A673 (cell line): ENCODE measurements around the gene YBX2.

Source experiments
- EZH2 ChIP-seq: fragments of 200-600 bp; sonication (generic); IDR thresholded peaks from 2 replicates; pipeline ENCODE4 v1.6.1; 2017; ENCODE audit warnings: borderline replicate concordance, low read depth, mild to moderate bottlenecking, mixed read lengths, antibody characterized with exemption, low read length; ENCODE audit not compliant: poor library complexity, severe bottlenecking
- TF ChIP-seq, protein P1 (sequence below): fragments of 300-800, 200-600 bp; sonication (generic); conservative IDR thresholded peaks from 2 replicates; pipeline ENCODE4 v1.5.1; 2017; ENCODE audit warnings: low read depth, mild to moderate bottlenecking, antibody characterized with exemption, low read length, moderate library complexity, mixed read lengths

DNA sequence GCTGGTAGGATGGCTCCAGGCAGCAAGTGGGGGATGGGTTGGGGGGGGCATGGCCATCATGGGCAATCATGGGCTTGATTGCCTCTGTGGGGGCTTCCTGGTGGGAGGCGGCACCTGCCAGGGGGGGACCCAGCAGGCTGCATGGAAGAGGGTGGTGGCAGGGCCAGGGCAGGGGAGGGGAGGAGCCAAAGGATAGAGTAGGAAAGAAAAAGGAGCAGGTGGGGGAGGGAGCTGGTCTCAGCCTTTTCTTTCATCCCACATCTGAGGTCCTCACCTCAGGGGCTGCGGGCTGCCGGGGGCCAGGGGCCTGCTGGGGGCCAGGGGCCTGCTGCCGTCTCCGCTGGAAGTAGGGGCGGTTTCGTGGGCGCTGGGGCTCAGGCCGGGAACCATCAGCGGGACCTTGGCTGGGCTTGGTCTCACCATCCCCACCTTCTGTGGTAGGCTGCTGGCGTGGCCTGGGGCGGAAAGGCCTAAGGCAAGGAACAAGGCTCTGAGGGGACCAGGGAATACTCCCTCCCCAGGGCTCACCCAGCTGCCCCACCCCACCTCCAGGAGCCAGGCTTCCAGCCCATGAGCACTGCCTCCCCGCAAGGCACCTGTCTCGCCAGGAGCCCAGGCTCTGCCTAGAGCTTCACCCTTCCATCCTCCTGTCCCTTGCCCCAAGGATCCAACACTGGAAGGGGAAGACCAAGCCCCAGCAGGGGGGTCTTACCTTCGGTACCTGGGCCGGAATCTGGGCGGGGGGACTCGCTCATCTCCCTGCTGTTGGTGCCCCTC is 5.0 kb downstream of the YBX2 start:
- TF ChIP-seq, protein P1, sequence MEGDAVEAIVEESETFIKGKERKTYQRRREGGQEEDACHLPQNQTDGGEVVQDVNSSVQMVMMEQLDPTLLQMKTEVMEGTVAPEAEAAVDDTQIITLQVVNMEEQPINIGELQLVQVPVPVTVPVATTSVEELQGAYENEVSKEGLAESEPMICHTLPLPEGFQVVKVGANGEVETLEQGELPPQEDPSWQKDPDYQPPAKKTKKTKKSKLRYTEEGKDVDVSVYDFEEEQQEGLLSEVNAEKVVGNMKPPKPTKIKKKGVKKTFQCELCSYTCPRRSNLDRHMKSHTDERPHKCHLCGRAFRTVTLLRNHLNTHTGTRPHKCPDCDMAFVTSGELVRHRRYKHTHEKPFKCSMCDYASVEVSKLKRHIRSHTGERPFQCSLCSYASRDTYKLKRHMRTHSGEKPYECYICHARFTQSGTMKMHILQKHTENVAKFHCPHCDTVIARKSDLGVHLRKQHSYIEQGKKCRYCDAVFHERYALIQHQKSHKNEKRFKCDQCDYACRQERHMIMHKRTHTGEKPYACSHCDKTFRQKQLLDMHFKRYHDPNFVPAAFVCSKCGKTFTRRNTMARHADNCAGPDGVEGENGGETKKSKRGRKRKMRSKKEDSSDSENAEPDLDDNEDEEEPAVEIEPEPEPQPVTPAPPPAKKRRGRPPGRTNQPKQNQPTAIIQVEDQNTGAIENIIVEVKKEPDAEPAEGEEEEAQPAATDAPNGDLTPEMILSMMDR: no peak
- TF ChIP-seq EZH2: no peak
